Pons (tissue), 1 donor: ENCODE results near the gene MUC13.

Experiments
- DNase-seq: peaks from one replicate; pipeline ENCODE4 v3.0.0-alpha.2; 2016; ENCODE audit warnings: low spot score

The MUC13 gene

DNA sequence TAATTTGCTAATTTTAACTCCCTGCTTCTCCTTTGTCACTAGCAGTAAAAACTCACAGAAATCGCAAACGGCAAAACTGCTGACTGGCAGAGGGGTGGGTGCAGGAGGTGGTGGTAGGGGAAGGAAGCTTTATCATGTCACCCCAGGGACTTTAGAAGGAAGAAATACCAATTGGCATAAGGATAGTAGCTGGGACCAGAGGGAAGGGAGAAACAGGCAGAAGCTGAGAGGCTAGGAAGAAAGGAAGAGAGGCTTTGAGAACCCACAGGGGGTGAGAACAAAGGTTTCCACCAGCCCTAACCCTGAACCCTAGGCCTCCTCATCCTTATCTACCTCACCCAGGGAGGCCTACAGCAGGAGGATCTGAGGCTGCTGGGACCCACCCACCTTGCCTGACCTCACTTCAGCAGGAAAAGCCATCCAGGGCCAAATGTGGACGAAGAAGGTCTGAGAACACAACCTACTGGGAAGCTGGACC lies 58.1 kb downstream of the MUC13 start:
- peak; percentile 75 for DNase-seq

DNA sequence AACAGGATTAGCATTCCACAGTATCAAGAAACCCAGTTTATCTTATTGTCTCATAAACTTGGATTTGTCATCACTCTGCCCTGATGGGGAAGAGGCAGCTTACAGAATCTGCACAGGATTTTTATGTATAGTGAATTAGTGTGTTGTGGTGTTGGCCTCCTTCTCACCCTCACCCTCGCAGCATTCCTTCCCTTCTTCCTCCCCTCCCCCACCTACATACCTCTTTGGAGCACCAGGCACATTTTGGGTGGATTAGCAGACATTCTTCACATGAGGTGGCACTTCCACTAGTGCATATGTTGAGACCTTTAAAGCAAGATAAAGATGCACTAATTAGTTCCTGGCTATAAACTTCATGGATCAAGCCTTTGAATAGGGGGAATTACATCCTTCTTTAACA lies 61.3 kb downstream of the MUC13 start:
- no peak for DNase-seq

DNA sequence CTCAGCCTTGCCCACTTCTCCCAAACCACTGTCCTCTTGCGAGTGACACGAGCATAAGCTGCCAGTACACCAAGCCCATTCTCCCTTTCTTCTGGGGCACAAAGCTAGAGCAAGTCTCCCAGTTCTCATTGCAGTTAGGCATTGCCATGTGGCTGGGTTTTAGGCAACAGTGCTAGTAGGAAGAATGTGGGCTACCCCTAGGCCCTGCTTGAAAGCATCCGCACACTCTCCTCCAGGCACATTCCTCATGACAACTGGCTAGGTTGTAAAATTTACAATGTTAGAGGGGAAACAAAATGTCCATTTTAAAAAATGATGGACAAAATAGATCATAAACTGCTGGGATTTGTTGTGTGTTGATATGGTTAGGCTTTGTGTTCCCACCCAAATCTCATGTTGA lies 67.0 kb downstream of the MUC13 start:
- no peak for DNase-seq

DNA sequence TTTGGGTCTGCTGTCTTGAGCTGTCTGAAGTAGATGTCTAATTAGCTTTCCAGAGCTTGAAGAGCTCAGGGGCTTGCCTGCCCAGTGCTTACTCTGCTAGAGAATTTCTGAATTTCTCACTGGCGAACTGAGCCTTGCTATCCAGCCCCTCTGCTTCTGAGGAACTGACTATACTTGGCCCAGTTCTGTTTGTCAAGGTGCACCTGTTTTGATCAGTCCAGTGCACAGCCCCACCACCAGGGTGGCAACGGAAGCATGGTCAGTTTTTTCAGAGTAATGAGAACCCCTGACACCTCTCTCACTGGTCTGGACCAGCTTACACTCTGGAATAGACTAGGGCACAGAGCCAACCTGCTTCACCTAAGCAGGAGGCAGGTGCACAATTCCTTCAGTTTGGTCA lies 72.5 kb downstream of the MUC13 start:
- no peak for DNase-seq

DNA sequence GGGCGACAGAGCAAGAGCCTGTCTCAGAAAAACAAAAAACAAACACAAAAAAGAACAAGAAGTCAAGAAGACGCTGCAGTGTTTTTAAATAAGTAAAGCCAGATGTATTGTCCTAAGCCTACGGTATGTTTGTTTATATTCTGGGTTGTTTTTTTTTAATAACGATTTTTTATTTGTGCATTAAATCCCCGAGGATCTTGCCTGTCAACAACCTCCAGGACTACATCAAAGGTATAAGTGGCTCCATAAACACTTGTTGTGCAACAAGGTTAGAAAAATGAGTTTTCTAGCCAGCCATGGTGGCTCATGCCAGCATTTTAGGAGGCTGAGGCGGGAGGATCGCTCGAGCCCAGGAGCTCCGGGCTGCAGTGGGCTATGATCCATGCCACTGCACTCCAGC lies 73.5 kb downstream of the MUC13 start:
- no peak for DNase-seq

DNA sequence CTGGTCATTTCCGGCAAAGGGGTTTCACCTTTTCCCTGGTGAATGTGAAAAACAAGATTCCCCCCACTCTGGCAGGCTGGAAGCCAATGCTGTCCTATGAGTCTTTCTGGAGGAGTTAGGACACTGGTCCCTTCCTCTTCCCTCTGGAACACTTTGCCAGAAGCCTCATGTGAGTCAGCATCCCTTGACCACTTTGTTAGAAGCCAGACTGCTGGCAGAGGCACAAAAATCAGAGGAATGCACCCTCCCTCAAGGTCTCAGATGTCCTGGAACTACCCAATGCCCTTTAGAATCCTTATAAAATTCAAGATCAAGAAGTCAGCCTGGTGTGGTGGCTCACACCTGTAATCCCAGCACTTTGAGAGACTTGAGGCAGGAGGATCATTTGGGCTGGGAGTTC lies 74.0 kb downstream of the MUC13 start:
- no peak for DNase-seq

DNA sequence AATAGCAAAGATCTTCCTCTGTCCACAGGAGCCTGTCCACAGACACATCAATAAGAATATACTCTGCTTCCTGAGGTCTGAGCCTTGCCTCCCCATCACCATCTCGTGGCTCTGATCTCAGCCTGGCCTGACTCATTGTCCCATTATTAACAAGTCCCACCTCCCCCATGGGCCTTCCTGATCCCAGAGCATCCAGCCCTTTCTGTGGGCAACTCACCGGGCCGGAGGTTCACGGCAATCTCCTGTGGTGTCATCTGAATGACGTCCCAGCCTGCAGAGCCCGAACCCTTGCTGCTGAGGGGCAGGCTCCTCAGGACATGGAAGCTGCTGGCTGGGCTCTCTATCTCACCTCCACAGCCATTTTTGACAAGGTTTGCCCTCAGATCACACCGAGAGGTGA lies 75.5 kb downstream of the MUC13 start:
- DNase-seq: no peak

DNA sequence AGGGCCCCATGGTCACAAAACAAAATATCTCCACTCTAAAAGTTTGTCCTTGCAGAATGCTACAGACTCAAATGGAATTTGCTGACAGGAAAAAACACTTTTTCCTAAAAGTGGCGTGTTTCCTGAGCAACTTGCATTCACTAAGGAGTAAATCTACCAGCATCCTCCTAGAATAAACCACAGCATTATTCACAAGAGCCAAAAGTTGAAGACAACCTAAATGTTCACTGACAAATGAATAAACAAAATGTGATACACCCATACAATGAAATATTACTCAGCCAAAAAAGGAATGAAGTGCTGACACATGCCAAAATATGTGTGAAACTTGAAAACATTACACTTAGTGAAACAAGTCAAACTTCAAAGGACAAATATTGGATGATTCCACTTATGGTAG lies 76.3 kb downstream of the MUC13 start:
- no peak for DNase-seq

DNA sequence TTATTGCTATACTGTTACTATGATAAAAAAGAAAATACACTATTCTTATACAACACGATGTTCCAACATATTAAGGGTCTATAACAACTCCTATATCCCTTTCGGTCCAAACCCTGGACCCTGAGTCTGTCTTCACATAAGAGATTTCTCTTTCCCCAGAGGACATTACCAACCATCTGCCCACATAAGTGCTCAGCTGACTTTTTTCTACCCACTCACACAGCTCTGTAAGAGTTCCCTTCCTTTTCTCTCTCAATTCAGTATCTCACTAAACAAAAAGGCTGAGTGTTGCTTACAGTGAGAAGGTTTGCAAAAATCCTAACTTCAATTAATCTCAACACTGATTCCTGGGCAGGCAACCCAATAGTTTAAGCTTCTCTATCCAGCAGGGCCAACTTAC lies 77.9 kb downstream of the MUC13 start:
- no peak for DNase-seq
